HCT116 (cell line): ENCODE data around the gene CD164. TPM values are rescaled to one million over a fixed set of nuclear protein-coding genes. Genes with fewer than 3 reads are reported as not detected.

Experiments
- ATAC-seq: fragments of 200-7000 bp; cut with Tn5 transposase; 2 replicates; pipeline ENCODE4 v1.9.1; 2020; ENCODE audit warnings: mild to moderate bottlenecking, moderate library complexity
- BruUV-seq: library from RNA; stranded (reverse); fragments of 400-500 nt; replicated peaks from 2 replicates; lab custom pipeline; 2021; lab: Mats Ljungman, UMichigan
- CTCF ChIA-PET: fragments of 300-600 bp; sonication (Branson Sonifier 250); formaldehyde crosslinking; loops from one replicate; lab custom pipeline; 2021; ENCODE audit warnings: antibody characterized with exemption; lab: Charles Lee
- POLR2A ChIA-PET: fragments of 300-600, 350-600 bp; sonication (Branson Sonifier 250); formaldehyde crosslinking; loops from one replicate; lab custom pipeline; 2021; ENCODE audit warnings: antibody characterized with exemption; lab: Charles Lee
- RAD21 ChIA-PET, 2 experiments: fragments of 300-600 bp; sonication (Branson Sonifier 250); formaldehyde crosslinking; loops; one replicate each; lab custom pipeline; 2023; ENCODE audit warnings: low total read pairs in 2 of 2; ENCODE audit not compliant: uncharacterized antibody in 2 of 2, unreplicated experiment in 2 of 2, low non-redundant PET in 1 of 2; lab: Charles Lee
- DNase-seq: peaks from one replicate; pipeline ENCODE4 v3.0.0-alpha.2; 2010; ENCODE audit warnings: low read depth, low spot score
- H2AFZ ChIP-seq: fragments of 200-600 bp; shearing (Covaris generic), sonication (generic); 2 replicates; pipeline ENCODE4 v1.6.1; 2017; ENCODE audit warnings: low read depth, mixed run types, mixed read lengths, antibody characterized with exemption, low read length; ENCODE audit not compliant: poor library complexity, severe bottlenecking
- H3K27ac ChIP-seq: 2 replicates; pipeline ENCODE4 v1.5.1; 2012; ENCODE audit warnings: low read depth, low read length
- H3K27me3 ChIP-seq: fragments of 200-600 bp; sonication (generic); 2 replicates; pipeline ENCODE4 v1.6.1; 2016; ENCODE audit warnings: mixed run types, low read length, mixed read lengths; ENCODE audit not compliant: insufficient read depth
- H3K36me3 ChIP-seq, 2 experiments: fragments of 200-500 bp in 1 of 2; fragments of 200-600 bp in 1 of 2; sonication (Bioruptor generic) in 1 of 2; sonication (generic) in 1 of 2; 2 replicates each; pipeline versions ENCODE4 v1.5.1 to v1.6.1; 2014 to 2016; ENCODE audit warnings: low read length in 2 of 2, inconsistent platforms in 1 of 2, mixed read lengths in 1 of 2, mixed run types in 1 of 2; ENCODE audit not compliant: insufficient read depth in 2 of 2, control insufficient read depth in 1 of 2
- H3K4me1 ChIP-seq, 2 experiments: fragments of 200-600 bp in 1 of 2; sonication (generic) in 1 of 2; 2 replicates each; pipeline versions ENCODE4 v1.5.1 to v1.6.1; 2012 to 2017; ENCODE audit warnings: low read length in 2 of 2, inconsistent platforms in 1 of 2, mild to moderate bottlenecking in 1 of 2, mixed read lengths in 1 of 2, mixed run types in 1 of 2, moderate library complexity in 1 of 2; ENCODE audit not compliant: insufficient read depth in 2 of 2, control insufficient read depth in 1 of 2
- H3K4me2 ChIP-seq: fragments of 200-600 bp; sonication (generic); 2 replicates; pipeline ENCODE4 v1.6.1; 2017; ENCODE audit warnings: mixed run types, low read length, mixed read lengths
- H3K4me3 ChIP-seq, 2 experiments: fragments of 200-600 bp in 1 of 2; sonication (generic) in 1 of 2; replicated peaks in 1 of 2; 2 replicates each; pipeline ENCODE4 v1.5.1; 2011 to 2016; ENCODE audit warnings: low read length in 2 of 2, control low read depth in 1 of 2, low read depth in 1 of 2, mild to moderate bottlenecking in 1 of 2, mixed read lengths in 1 of 2, mixed run types in 1 of 2
- H3K79me2 ChIP-seq: fragments of 200-600 bp; sonication (generic); 2 replicates; pipeline ENCODE4 v1.6.1; 2017; ENCODE audit warnings: mild to moderate bottlenecking, mixed run types, low read length, moderate library complexity, mixed read lengths; ENCODE audit not compliant: insufficient read depth
- H3K9ac ChIP-seq: fragments of 200-600 bp; sonication (generic); 2 replicates; pipeline ENCODE4 v1.6.1; 2016; ENCODE audit warnings: low read length, mixed read lengths
- H3K9me2 ChIP-seq: fragments of 200-600 bp; sonication (generic), shearing (Covaris generic); 2 replicates; pipeline ENCODE4 v1.6.1; 2017; ENCODE audit warnings: mixed run types, mild to moderate bottlenecking, moderate library complexity; ENCODE audit not compliant: insufficient read depth
- H3K9me3 ChIP-seq, 2 experiments: fragments of 200-500 bp in 1 of 2; fragments of 200-600 bp in 1 of 2; sonication (Bioruptor generic) in 1 of 2; sonication (generic) in 1 of 2; 2 replicates each; pipeline ENCODE4 v1.6.1; 2014 to 2017; ENCODE audit warnings: low read length in 2 of 2, mixed read lengths in 2 of 2, inconsistent platforms in 1 of 2, low read depth in 1 of 2, mild to moderate bottlenecking in 1 of 2, mixed run types in 1 of 2, moderate library complexity in 1 of 2; ENCODE audit not compliant: control insufficient read depth in 1 of 2, insufficient read depth in 1 of 2
- H4K20me1 ChIP-seq: fragments of 200-600 bp; sonication (generic), shearing (Covaris generic); 2 replicates; pipeline ENCODE4 v1.6.1; 2017; ENCODE audit warnings: mixed run types, mild to moderate bottlenecking, moderate library complexity; ENCODE audit not compliant: insufficient read depth
- CBX3 ChIP-seq: IDR thresholded peaks from 2 replicates; pipeline ENCODE4 v1.6.1; 2012; ENCODE audit warnings: low read depth
- CEBPB ChIP-seq: IDR thresholded peaks from 2 replicates; pipeline ENCODE4 v1.6.1; 2012; ENCODE audit warnings: low read depth
- EGR1 ChIP-seq: IDR thresholded peaks from 2 replicates; pipeline ENCODE4 v1.6.1; 2012; ENCODE audit warnings: low read depth
- EZH2 ChIP-seq: fragments of 200-600 bp; sonication (generic); IDR thresholded peaks from 2 replicates; pipeline ENCODE4 v1.6.1; 2017; ENCODE audit warnings: antibody characterized with exemption, mixed run types
- EZH2phosphoT487 ChIP-seq: fragments of 200-600 bp; IDR thresholded peaks from 2 replicates; pipeline ENCODE4 v1.6.1; 2018; ENCODE audit warnings: antibody characterized with exemption, borderline replicate concordance
- FOSL1 ChIP-seq: IDR thresholded peaks from 2 replicates; pipeline ENCODE4 v1.6.1; 2012; ENCODE audit warnings: low read depth
- JUND ChIP-seq: IDR thresholded peaks from 2 replicates; pipeline ENCODE4 v1.6.1; 2012
- POLR2AphosphoS5 ChIP-seq: IDR thresholded peaks from 2 replicates; pipeline ENCODE4 v1.6.1; 2011; ENCODE audit warnings: mild to moderate bottlenecking, low read depth, low read length, moderate library complexity
- RAD21 ChIP-seq: IDR thresholded peaks from 2 replicates; pipeline ENCODE4 v1.6.1; 2012; ENCODE audit warnings: low read depth, mild to moderate bottlenecking
- SIN3A ChIP-seq: IDR thresholded peaks from 2 replicates; pipeline ENCODE4 v1.6.1; 2012; ENCODE audit warnings: low read depth
- SRF ChIP-seq: IDR thresholded peaks from 2 replicates; pipeline ENCODE4 v1.6.1; 2012; ENCODE audit warnings: low read depth
- TCF7L2 ChIP-seq: IDR thresholded peaks from 2 replicates; pipeline ENCODE4 v1.7.0; 2011; ENCODE audit warnings: borderline replicate concordance, inconsistent platforms; ENCODE audit not compliant: insufficient read depth, insufficient read length; ENCODE audit errors: extremely low read depth
- YY1 ChIP-seq: IDR thresholded peaks from 2 replicates; pipeline ENCODE4 v1.6.1; 2011; ENCODE audit warnings: low read length, low read depth, moderate library complexity, mild to moderate bottlenecking; ENCODE audit not compliant: insufficient replicate concordance; ENCODE audit errors: extremely low read depth
- ZFX ChIP-seq: fragments of 450-650 bp; IDR thresholded peaks from 2 replicates; pipeline ENCODE4 v1.6.1; 2017
- ZNF274 ChIP-seq: fragments of 200-500 bp; sonication (Bioruptor generic); IDR thresholded peaks from 2 replicates; pipeline ENCODE4 v1.6.1; 2014; ENCODE audit warnings: mild to moderate bottlenecking, low read depth, low read length, inconsistent platforms
- intact Hi-C: fragments of 100-400 bp; cut with micrococcal nuclease; formaldehyde crosslinking; loops from 2 replicates; pipeline ENCODE4 v1.10.0; 2022
- total RNA-seq: library from RNA; stranded (reverse); gene quantifications from one replicate; pipeline ENCODE4 v1.2.1, GENCODE V29; 2021; ENCODE audit not compliant: unreplicated experiment
- TF ChIP-seq, protein P1 (sequence below): IDR thresholded peaks from 2 replicates; pipeline ENCODE4 v1.6.1; 2012; ENCODE audit warnings: low read depth
- TF ChIP-seq, protein P2 (sequence below): IDR thresholded peaks from 2 replicates; pipeline ENCODE4 v1.6.1; 2011; ENCODE audit warnings: mild to moderate bottlenecking, low read length, moderate library complexity; ENCODE audit not compliant: insufficient replicate concordance; ENCODE audit errors: extremely low read depth
- TF ChIP-seq, protein P3 (sequence below): IDR thresholded peaks from 2 replicates; pipeline ENCODE4 v1.6.1; 2012
- TF ChIP-seq, protein P4 (sequence below), 3 experiments: fragments of 200-600 bp in 1 of 3; sonication (generic) in 1 of 3; IDR thresholded peaks in 2 of 3; conservative IDR thresholded peaks in 1 of 3; 2 replicates each; pipeline ENCODE4 v1.5.1; 2012 to 2017; ENCODE audit warnings: low read depth in 2 of 3, low read length in 2 of 3, antibody characterized with exemption in 1 of 3, borderline replicate concordance in 1 of 3, control low read depth in 1 of 3, mild to moderate bottlenecking in 1 of 3, mixed read lengths in 1 of 3, mixed run types in 1 of 3, moderate library complexity in 1 of 3; ENCODE audit not compliant: insufficient read depth in 1 of 3
- TF ChIP-seq, protein P5 (sequence below): IDR thresholded peaks from 2 replicates; pipeline ENCODE4 v1.6.1; 2012

CD164 gene
- total RNA-seq, 1 experiment from 2014 or later: 171 TPM

DNA sequence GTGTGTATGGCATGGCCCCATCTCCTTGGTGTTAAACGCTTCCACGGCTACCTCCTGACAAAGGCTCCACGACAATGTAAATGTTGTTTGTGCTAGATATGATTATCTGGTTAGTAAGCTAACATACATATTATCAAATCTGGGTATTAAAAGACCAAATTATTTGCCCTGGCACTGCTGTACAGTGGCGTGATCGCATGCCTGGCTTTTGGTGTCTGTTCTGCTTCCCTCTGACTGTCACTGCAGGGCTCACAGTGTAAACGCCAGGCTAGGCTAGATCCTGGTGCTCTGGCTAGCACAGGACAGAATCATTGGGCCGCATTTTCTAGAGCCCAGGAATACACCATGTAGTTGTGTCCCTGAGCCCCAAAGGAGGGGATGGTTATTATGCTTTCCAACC lies 38.7 kb downstream of the CD164 start:
- Histone ChIP-seq H3K9me2 (no peaks in the 10 kb centered on the region), H3K79me2 (no peaks in the 10 kb centered on the region), H3K9ac (no peak overlapping the region), H3K27me3 (no peaks in the 10 kb centered on the region), H3K4me1 (peaks cover 5 to 6% of the 10 kb centered on the region in 2 experiments; a peak in 2 of 4 replicates), H3K4me2 (no peak overlapping the region), H3K36me3 (no peaks in the 10 kb centered on the region), H3K4me3 (no peak overlapping the region), H2AFZ (no peak overlapping the region), H4K20me1 (no peaks in the 10 kb centered on the region), H3K27ac (no peak overlapping the region), H3K9me3 (no peaks in the 10 kb centered on the region)
- DNase-seq (no peak), ATAC-seq (no peak)
- CTCF ChIA-PET: no interaction called here
- RAD21 ChIA-PET: no interaction called here
- BruUV-seq: no TSS peak
- TF ChIP-seq, protein P1, sequence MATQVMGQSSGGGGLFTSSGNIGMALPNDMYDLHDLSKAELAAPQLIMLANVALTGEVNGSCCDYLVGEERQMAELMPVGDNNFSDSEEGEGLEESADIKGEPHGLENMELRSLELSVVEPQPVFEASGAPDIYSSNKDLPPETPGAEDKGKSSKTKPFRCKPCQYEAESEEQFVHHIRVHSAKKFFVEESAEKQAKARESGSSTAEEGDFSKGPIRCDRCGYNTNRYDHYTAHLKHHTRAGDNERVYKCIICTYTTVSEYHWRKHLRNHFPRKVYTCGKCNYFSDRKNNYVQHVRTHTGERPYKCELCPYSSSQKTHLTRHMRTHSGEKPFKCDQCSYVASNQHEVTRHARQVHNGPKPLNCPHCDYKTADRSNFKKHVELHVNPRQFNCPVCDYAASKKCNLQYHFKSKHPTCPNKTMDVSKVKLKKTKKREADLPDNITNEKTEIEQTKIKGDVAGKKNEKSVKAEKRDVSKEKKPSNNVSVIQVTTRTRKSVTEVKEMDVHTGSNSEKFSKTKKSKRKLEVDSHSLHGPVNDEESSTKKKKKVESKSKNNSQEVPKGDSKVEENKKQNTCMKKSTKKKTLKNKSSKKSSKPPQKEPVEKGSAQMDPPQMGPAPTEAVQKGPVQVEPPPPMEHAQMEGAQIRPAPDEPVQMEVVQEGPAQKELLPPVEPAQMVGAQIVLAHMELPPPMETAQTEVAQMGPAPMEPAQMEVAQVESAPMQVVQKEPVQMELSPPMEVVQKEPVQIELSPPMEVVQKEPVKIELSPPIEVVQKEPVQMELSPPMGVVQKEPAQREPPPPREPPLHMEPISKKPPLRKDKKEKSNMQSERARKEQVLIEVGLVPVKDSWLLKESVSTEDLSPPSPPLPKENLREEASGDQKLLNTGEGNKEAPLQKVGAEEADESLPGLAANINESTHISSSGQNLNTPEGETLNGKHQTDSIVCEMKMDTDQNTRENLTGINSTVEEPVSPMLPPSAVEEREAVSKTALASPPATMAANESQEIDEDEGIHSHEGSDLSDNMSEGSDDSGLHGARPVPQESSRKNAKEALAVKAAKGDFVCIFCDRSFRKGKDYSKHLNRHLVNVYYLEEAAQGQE: no peak
- TF ChIP-seq FOSL1 (no peak), SIN3A (no peak), SRF (no peak), ZFX (no peak), CEBPB (no peak), CBX3 (no peak), EZH2phosphoT487 (no peak), EZH2 (no peak), POLR2AphosphoS5 (no peak), YY1 (no peak), RAD21 (no peak), TCF7L2 (no peak), EGR1 (no peak), ZNF274 (no peak), JUND (no peak)
- TF ChIP-seq, protein P2, sequence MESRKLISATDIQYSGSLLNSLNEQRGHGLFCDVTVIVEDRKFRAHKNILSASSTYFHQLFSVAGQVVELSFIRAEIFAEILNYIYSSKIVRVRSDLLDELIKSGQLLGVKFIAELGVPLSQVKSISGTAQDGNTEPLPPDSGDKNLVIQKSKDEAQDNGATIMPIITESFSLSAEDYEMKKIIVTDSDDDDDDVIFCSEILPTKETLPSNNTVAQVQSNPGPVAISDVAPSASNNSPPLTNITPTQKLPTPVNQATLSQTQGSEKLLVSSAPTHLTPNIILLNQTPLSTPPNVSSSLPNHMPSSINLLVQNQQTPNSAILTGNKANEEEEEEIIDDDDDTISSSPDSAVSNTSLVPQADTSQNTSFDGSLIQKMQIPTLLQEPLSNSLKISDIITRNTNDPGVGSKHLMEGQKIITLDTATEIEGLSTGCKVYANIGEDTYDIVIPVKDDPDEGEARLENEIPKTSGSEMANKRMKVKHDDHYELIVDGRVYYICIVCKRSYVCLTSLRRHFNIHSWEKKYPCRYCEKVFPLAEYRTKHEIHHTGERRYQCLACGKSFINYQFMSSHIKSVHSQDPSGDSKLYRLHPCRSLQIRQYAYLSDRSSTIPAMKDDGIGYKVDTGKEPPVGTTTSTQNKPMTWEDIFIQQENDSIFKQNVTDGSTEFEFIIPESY: no peak
- TF ChIP-seq, protein P3, sequence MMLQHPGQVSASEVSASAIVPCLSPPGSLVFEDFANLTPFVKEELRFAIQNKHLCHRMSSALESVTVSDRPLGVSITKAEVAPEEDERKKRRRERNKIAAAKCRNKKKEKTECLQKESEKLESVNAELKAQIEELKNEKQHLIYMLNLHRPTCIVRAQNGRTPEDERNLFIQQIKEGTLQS: no peak
- TF ChIP-seq, protein P4, sequence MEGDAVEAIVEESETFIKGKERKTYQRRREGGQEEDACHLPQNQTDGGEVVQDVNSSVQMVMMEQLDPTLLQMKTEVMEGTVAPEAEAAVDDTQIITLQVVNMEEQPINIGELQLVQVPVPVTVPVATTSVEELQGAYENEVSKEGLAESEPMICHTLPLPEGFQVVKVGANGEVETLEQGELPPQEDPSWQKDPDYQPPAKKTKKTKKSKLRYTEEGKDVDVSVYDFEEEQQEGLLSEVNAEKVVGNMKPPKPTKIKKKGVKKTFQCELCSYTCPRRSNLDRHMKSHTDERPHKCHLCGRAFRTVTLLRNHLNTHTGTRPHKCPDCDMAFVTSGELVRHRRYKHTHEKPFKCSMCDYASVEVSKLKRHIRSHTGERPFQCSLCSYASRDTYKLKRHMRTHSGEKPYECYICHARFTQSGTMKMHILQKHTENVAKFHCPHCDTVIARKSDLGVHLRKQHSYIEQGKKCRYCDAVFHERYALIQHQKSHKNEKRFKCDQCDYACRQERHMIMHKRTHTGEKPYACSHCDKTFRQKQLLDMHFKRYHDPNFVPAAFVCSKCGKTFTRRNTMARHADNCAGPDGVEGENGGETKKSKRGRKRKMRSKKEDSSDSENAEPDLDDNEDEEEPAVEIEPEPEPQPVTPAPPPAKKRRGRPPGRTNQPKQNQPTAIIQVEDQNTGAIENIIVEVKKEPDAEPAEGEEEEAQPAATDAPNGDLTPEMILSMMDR (IDR thresholded peaks at IDR 0.05 in 2 of 3, conservative IDR thresholded peaks at IDR 0.05 in 1 of 3; ENCODE audit: borderline replicate concordance in 1 of 3, insufficient read depth in 1 of 3, low read depth in 2 of 3, low read length in 2 of 3): no peak
- TF ChIP-seq, protein P5, sequence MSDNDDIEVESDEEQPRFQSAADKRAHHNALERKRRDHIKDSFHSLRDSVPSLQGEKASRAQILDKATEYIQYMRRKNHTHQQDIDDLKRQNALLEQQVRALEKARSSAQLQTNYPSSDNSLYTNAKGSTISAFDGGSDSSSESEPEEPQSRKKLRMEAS: no peak
- intact Hi-C loops: no loop called here
- POLR2A ChIA-PET: no interaction called here
